Measurements from ENCODE around the gene BCL11A.

BCL11A gene

GRCh38 chr2:60512062-60512622 lies 41.3 kb downstream of the BCL11A start:
- H3K27ac ChIP-seq = no peak overlapping the region
- no peak for TF ChIP-seq CTCF (conservative IDR thresholded peaks at IDR 0.05)

- no peak for TF ChIP-seq CTCF (conservative IDR thresholded peaks at IDR 0.05)
- H3K27ac ChIP-seq = no peak overlapping the region
Measured at GRCh38 chr2:60510713-60511112, 42.7 kb downstream of the BCL11A start.

- TF ChIP-seq CTCF (conservative IDR thresholded peaks at IDR 0.05) = no peak; the same call in 1 of the 2 replicates
- H3K27ac ChIP-seq = no peak overlapping the region
Measured at GRCh38 chr2:60509066-60509465, 44.4 kb downstream of the BCL11A start.

- no peak for TF ChIP-seq CTCF (conservative IDR thresholded peaks at IDR 0.05)
- peak overlapping the region; percentile 34; the same call in 1 of the 2 replicates for H3K27ac ChIP-seq
Measured at GRCh38 chr2:60508339-60508917, 45.0 kb downstream of the BCL11A start.

- H3K27ac ChIP-seq = peak overlapping the region; percentile 34; the same call in 1 of the 2 replicates
- no peak for TF ChIP-seq CTCF (conservative IDR thresholded peaks at IDR 0.05)
Measured at GRCh38 chr2:60507211-60507965, 46.1 kb downstream of the BCL11A start.

GRCh38 chr2:60505880-60506260 lies 47.6 kb downstream of the BCL11A start:
- TF ChIP-seq CTCF (conservative IDR thresholded peaks at IDR 0.05) = no peak
- peak overlapping the region; percentile 97; the same call in 1 of the 2 replicates for H3K27ac ChIP-seq

- TF ChIP-seq CTCF (conservative IDR thresholded peaks at IDR 0.05) = no peak
- peak overlapping the region; percentile 97; the same call in 1 of the 2 replicates for H3K27ac ChIP-seq
Measured at GRCh38 chr2:60505240-60505879, 48.1 kb downstream of the BCL11A start.
